GM12865 (cell line): Measurements from ENCODE around the gene CHSY3.

ENCODE experiments used
- DNase-seq: peaks from one replicate; pipeline ENCODE4 v3.0.0; 2010; ENCODE audit warnings: low read depth
- H3K4me3 ChIP-seq: 2 replicates; pipeline ENCODE4 v1.5.1; 2011; ENCODE audit warnings: mild to moderate bottlenecking, low read depth, low read length, control low read depth
- CTCF ChIP-seq: IDR thresholded peaks from 2 replicates; pipeline ENCODE4 v1.5.1; 2011; ENCODE audit warnings: low read length, control low read depth, low read depth, inconsistent platforms; ENCODE audit not compliant: insufficient read depth; ENCODE audit errors: missing control alignments

CHSY3 gene

DNA sequence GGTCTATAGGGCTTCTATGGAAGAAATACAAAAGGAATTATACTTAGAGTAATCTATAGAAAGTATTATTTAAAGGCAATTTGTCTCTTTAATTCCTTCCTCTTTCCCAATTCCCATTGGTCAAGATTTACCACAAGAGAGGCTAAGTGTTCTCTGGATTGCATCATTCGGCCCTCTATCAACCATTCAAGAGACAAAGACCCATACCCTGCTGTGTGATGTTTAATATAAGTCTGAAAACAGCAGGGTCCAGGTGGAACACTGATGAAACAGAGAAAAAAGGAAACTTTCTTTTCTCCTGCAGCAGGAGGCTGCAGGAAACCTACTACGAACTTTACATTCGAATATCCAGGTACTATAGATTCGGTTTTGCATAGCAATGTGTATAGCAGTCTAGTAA, 323.4 kb downstream of the CHSY3 start:
- TF ChIP-seq CTCF, result no peak
- no peak for DNase-seq
- no peak overlapping the region for H3K4me3 ChIP-seq

GRCh38 chr5:130231786-130232185, 327.5 kb downstream of the CHSY3 start:
- DNase-seq, result no peak
- TF ChIP-seq CTCF, result no peak

GRCh38 chr5:130234816-130235215, 330.6 kb downstream of the CHSY3 start:
- DNase-seq, result no peak
- H3K4me3 ChIP-seq, result no peak overlapping the region
- no peak for TF ChIP-seq CTCF

More at GRCh38 chr5:130231786-130232185, 327.5 kb downstream of the CHSY3 start:
- H3K4me3 ChIP-seq, result no peak overlapping the region
